Left colon (tissue), 2 donors: ENCODE results near the gene MTUS2. TPM values are rescaled to one million over a fixed set of nuclear protein-coding genes. Genes with fewer than 3 reads are reported as not detected.
A peak's percentile ranks its signal among the peaks of the same experiment; 100 is the strongest.
"Not testable (repeated sequence)": the region's sequence is repeated elsewhere in the genome, so short reads cannot be mapped to it uniquely, and the experiment has no call there.

ENCODE experiments used
- ATAC-seq: fragments of 200-7000 bp; cut with Tn5 transposase; one replicate; pipeline ENCODE4 v1.9.1; 2020; ENCODE audit warnings: mild to moderate bottlenecking, moderate library complexity
- DNase-seq, 2 donors: peaks; one replicate each; pipeline ENCODE4 v3.0.0-alpha.2; 2020
- intact Hi-C, 2 donors: fragments of 100-400 bp; cut with DNase I in 1 of 2; cut with micrococcal nuclease in 1 of 2; formaldehyde crosslinking; loops; one replicate each; pipeline versions ENCODE4 v1.11.2 to v1.14.0; 2022; cut with DNase I, micrococcal nuclease
- total RNA-seq, 2 donors: library from RNA; stranded (reverse); fragmentation: NEBNext Ultra II Directional; extraction: Animal tissue kit (Norgen Biotek cat#: 25700); gene quantifications; one replicate each; pipeline ENCODE4 v1.2.1, GENCODE V29; 2021
- donor health status: DM: no; HTN: no; CAD: no.
- donor health status: DM: yes; HTN: yes; CAD: no.

Gene MTUS2
- total RNA-seq, 2 donors from 2014 or later = 0.15 to 0.25 TPM

DNA sequence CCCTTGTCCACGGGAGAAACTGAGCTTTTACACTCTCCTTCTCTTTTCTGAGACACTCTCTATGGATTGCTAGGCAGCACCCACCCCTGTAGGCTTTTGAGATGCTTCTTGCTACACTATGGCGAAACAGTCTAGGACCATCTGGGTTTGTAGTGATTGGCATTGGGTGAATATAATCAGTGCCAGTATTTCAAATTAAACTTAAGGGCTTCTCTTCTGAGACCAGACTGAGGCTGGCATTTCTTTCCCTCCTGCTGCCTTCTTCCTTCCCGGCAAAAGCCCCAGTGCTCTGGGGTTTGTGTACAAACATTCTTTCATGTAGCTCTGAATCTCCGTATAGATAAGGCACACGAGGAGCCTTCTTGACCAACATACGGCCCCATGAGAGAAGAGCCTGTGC lies 498.6 kb downstream of the MTUS2 start:
- no peak for ATAC-seq
- no peak for DNase-seq
- intact Hi-C loops = no loop called here

DNA sequence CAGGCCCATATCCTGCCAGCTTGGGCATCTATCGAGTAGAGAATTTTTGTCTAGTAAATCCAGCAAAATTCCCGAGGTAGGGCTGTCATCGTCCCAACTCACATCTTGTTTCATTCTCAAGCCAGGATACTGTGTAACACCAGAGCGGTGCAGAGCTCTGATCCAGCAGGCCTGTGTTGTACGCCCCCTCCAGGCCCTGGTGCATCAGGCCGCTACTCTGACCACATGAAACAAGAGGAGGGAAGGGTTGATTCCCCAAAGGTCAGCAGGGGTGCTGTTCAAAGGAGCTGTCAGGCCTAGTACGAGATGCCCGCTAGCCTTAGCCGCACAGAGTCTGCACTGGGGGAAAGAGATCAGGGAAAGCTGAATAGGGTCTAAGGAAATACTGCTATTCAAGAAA lies 499.3 kb downstream of the MTUS2 start:
- DNase-seq (no peak), ATAC-seq (no peak)
- intact Hi-C loops = no loop called here

DNA sequence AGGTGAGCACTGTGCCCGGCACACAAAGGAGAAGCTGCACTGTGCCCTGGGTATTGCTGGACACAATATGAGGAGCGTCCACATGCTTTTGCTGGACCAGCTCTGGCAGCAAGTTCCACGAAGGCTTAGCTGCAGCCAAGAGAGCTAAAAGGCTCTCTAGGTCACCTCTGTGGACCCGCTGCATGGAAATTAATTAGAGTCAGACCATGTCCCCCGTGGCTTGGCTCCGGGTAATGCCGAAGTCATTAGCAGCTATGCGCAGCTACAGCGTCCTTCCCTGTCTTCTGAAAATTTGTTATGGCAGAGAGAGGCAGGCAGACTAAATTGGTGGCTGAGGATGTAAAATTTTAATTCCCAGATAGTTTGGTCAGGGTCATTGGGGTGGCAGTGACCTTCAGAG lies 503.8 kb downstream of the MTUS2 start:
- ATAC-seq = no peak
- no peak for DNase-seq
- intact Hi-C loops = no loop called here

DNA sequence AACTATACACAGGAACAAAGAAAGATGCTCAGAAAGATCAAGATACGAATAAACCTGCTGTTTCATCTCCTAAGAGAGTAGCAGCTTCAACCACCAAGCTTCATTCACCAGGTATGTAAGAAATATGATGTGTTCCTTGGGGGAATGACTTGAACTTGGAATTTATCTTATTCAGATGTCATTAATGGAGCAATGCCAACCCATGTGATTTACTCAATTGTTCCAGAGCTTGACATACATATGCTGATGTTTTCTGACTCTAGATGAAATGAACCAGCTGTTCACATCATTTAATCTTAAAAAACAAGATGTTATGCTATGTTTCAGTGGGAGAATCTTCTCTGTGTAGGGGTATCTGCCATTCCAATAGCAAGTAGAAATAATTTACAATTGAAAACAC lies 504.5 kb downstream of the MTUS2 start:
- DNase-seq = no peak
- intact Hi-C loops = no loop called here
- ATAC-seq = no peak

DNA sequence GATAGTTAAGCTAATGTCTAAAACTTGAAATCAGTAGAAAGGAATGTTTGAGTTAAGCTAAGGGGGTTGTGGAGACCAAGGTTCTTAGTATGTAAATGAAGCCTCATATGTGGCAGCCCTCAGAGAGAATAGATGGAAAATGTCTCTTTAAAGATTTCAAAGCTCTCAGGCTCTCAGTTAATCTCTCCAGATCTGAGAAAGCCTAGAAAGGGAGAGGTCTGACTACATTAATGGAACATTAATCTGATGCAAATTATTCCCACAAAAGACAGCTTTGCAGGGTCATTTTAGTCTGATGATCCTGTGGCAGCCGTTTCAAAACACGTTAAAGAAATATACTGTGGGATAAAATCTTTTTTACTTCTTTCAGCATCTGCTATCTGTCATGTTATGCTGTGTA lies 508.4 kb downstream of the MTUS2 start:
- intact Hi-C loops = no loop called here
- no peak for DNase-seq
- no peak for ATAC-seq

DNA sequence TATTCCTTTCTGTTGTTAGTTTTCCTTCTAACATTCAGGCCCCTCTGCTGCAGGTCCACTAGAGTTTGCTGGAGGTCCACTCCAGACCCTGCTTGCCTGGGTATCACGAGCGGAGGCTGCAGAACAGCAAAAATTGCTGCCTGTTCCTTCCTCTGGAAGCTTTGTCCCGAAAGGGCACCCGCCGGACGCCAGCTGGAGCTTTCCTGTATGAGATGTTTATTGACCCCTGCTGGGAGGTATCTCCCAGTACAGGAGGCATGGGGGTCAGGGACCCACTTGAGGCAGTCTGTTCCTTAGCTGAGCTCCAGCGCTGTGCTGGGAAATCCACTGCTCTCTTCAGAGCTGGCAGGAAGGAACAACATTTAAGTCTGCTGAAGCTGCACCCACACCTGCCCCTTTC lies 516.2 kb downstream of the MTUS2 start:
- intact Hi-C loops = no loop called here
- DNase-seq (no peak), ATAC-seq (no peak)

DNA sequence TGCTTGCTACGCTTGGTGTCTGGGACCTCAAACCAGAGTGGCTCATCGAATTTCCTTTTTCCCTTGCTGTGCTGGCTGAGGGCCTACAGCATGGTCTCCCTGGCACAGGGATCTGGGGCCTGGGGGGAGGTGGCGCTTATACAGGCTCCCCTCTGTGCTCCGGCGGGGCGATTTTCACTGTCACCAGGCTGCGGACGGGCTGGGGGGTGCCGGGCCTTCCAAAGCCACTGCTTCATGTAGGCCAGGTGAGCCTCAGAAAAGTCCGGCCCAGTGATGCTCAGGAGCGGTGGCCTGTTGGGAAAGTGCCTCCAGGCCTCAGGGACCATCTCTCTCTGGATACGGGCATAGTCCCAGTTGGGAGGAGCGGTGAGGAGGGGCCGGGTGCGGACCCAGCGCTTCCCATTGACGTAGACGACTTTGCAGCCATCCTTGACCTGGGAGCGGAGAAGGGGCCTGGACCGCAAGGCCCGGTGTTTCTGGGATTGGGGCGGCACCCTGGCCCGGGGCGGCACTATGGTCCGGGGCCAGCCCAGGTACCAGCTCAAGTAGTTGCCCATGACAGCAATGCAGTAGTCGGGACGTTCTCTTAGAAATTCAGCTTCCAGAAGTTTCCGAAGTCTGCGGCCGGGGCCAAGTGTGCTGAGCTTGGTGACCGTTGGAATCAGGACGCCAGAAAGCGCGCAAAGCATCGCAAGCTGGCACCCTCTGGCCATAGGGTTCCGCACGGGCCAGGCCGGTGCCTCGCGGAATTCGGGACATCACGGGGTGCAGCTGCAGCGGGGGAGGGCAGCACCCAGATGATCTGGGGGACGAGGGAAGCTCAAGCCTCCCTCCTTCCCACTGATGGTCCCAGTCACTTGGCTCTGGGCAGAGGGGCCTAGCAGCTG lies 519.5 kb downstream of the MTUS2 start:
- intact Hi-C loops = no loop called here
- ATAC-seq = no peak
- DNase-seq = no peak

DNA sequence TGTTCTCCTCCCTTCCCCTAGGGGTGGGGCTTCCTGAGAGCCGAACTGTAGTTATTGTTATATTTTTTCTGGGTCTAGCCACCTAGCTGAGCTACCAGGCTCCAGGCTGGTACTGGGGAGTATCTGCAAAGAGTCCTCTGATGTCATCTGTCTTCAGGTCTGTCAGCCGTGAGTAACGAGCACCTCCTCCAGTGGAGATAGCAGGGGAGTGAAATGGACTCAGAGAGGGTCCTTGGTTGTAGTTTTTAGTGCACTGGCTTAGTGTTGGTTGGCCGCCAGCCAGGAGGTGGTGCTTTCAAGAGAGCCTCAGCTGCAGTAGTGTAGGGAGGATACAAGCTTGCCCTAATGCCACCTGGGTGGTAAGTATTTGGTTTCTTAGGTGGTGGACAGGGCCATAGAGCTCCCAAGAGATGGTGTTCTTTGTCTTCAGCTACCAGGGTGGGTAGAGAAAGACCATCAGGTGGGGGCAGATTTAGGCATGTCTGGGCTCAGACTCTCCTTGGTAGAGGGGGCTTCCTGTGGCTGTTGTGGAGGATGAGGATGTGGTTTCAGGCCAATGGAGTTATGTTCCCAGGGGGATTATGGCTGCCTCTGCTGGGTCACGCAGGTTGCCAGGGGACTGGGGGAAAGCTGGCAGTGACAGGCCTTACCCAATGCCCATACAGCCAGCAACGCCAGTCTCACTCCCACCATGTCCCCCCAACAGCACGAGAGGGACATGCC lies 525.9 kb downstream of the MTUS2 start:
- intact Hi-C loops = loop anchor here in 1 of 2 donors (5.0 kb wide), 1 partner anchor 134 kb away; no protein-coding TSS in a partner anchor
- ATAC-seq, DNase-seq: not testable (repeated sequence)

GRCh38 chr13:29355029-29355428 lies 534.9 kb downstream of the MTUS2 start:
- ATAC-seq (no peak), DNase-seq (no peak)
- intact Hi-C loops = no loop called here

DNA sequence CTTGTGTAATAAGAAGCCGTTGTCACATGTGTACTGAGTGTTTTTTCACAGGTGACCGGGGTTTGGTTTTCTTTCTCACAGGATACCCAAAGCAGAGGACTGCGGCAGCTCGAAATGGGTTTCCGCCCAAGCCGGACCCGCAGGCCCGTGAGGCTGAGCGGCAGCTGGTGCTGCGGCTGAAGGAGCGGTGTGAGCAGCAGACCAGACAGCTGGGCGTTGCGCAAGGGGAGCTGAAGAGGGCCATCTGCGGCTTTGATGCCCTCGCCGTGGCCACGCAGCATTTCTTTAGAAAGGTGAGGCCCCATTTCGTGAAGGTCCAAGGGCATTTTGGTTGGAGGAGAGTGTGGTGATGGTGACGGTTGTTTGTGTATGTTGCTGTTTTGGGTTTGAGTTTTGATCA lies 539.0 kb downstream of the MTUS2 start:
- DNase-seq (no peak), ATAC-seq (no peak)
- intact Hi-C loops = no loop called here

DNA sequence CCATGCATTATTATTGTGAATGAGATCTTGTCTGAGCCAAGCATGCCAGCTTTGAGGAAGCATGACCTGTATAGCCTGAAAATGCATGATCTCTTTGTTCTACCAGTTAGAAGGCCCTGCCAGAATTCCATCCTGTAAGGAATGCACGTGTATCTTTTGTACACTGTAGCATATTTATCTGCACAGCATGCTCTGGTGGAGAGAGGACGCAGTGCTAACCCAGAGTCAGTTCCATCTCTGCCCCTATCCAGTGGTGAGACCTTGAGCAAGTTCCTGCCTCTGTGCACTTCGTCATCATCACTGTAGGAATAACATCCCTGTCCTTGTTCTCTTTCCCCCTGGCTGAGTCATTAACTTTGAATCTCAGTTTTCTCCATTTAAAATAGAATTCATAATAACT lies 541.6 kb downstream of the MTUS2 start:
- no peak for DNase-seq
- intact Hi-C loops = no loop called here

GRCh38 chr13:29362849-29363604 lies 542.9 kb downstream of the MTUS2 start:
- intact Hi-C loops = no loop called here
- DNase-seq (peak in 1 of 2 donors; percentile 10), ATAC-seq (peak; percentile 76)

More for the DNA sequence above, 541.6 kb downstream of the MTUS2 start:
- ATAC-seq = no peak

DNA sequence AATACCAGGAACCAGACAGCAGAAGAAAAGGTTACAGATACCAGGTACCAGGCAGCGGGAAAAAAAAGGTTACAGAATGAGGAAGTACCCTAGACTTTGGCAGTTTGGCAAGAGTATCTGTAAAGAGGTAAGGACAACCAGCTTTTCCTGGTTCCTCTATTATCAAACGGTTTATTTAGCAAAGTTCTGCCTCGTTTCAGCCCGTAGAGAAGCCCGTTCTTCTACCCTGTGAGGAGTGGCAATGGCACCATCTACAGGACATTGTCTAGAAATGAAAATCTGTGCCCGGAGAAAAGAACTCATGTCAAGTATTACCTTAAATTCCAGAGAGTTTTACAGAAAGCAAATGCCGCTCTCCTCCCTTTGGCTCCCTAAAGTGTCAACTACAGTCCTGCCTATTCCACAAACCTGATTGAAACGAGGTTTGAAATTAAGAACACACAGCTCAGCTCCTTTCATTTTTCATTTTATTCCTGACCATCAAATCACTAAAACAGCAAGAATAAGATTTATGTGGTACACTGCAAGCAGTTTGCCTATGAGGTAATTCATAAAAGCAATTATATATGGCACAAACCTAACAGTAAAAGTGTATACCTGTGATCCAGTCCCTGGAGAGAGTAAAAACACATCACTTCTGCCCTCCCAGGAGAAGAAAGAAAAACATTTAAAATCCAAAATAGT lies 549.1 kb downstream of the MTUS2 start:
- DNase-seq (no peak), ATAC-seq (peak; percentile 49)
- intact Hi-C loops = no loop called here

DNA sequence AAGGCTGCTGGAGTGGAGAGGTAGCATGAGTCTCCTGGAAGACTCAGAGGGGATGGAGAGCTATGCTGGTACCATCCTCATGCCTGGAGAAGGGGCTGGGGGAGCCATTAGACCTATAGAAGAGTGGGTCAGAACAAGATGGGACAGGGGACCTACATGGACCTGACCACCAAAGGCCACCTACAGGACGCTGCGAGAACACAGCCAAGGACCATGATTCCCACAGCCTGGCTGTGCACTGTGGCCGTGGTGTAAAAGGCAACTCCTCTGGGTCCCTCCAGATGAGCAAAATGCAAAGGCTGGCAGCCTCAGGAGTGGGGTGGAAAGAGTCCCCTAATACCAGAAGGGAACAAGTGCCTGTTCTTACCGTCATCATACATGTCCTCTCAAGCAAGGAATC lies 559.1 kb downstream of the MTUS2 start:
- DNase-seq = no peak
- intact Hi-C loops = no loop called here
- ATAC-seq = no peak

DNA sequence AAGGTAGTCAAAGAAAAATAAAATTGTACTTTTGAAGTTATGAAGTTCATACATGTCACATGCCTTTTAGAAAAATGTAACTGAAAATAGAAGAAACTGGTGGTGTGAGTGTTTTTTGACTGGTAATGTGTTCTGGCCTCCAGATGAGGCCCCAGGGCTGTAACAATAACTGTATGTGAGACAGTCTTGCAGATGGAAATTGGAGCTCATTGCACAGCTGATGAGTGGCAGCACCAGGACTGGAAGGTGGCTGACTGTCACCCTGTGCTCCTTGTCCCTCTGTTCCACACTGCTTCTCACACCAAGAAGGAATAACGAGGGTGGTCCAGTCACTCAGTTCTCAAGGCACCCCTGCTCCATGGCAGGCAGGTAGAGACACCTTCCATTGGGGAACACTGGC lies 559.7 kb downstream of the MTUS2 start:
- intact Hi-C loops = no loop called here
- no peak for ATAC-seq
- no peak for DNase-seq

GRCh38 chr13:29382021-29382420 lies 561.9 kb downstream of the MTUS2 start:
- intact Hi-C loops = no loop called here
- ATAC-seq = no peak
- no peak for DNase-seq

DNA sequence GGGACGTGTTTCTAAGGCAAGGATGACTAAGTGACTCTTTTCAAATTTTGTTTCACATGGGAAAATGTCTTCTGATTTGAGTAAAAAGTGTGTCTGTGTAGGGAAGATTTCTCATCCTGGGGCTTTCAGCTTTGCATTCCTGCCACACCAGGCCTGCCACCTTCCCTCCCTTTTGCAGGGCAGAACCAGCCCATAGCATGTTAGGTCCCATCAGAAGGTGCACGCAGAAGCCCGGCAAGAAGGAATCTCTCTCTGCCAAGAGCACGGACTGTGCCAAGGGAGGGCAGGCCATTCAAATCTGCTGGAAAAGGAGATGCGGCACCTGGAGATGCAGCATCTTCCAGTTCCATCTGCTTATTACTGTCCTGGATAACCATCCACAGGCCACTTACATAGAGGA lies 563.3 kb downstream of the MTUS2 start:
- ATAC-seq = no peak
- DNase-seq = no peak

GRCh38 chr13:29384466-29384865 lies 564.3 kb downstream of the MTUS2 start:
- ATAC-seq = no peak
- intact Hi-C loops = no loop called here

More for the DNA sequence above, 563.3 kb downstream of the MTUS2 start:
- intact Hi-C loops = no loop called here

GRCh38 chr13:29384871-29385270 lies 564.7 kb downstream of the MTUS2 start:
- DNase-seq = no peak
- no peak for ATAC-seq
- intact Hi-C loops = no loop called here

More at GRCh38 chr13:29384466-29384865, 564.3 kb downstream of the MTUS2 start:
- no peak for DNase-seq
